GM04503 (cell line): ENCODE measurements around the gene PFKL.
"Not testable (repeated sequence)": the region's sequence is repeated elsewhere in the genome, so short reads cannot be mapped to it uniquely, and the experiment has no call there.

ENCODE experiments used
- DNase-seq: peaks from one replicate; pipeline ENCODE4 v3.0.0-alpha.2; 2012; ENCODE audit warnings: low read depth

Gene PFKL

DNA sequence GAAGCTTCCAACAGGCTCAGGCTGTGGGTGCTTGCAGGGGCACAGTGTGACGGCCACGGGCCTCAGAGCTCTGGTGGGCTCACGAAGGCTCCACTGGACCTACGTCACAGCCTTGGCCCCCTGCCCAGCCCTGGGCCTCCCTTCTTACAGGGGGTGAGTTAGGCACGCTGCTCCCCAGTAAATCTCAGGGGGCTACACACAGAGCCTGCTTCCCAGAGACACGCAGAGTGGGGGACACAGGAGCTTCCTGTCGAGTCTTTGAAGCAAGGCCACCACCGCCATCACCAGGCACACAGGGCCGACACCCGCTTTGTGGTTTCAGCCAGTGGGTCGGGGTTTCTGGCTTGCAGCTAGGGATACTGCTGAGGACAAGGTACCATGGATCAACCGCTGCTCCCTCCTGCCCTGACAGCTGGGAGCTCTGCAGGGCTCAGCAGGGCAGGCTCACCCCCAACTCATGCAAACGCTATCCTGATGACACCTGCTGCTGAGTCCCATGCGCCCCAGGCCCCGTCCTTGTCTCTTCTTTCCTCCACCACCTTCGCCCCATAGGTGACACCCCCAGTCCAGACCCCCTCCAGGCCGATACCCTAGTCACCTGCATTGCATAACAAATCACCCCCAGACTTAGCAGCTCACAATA, 44.8 kb downstream of the PFKL start:
- DNase-seq: no peak

DNA sequence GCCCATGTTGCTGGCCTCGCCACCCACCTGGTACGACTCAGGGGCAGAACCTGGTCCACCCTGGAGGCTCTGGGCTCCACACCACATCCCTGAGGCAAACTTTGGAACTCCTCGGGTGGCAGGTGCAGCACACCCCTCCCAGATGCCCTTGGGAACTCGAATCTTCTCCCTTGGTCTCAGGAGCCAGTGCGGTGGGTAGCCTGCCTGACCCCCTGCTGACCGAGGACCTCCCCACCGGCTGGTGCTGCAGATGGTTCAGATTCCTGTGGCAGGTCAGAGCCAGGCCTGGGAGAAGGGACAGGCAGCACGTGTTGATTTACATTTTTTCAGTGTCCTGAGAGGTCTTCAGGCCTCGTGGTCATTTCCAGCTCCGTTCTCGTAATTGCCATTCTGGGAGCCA, 45.6 kb downstream of the PFKL start:
- no peak for DNase-seq

DNA sequence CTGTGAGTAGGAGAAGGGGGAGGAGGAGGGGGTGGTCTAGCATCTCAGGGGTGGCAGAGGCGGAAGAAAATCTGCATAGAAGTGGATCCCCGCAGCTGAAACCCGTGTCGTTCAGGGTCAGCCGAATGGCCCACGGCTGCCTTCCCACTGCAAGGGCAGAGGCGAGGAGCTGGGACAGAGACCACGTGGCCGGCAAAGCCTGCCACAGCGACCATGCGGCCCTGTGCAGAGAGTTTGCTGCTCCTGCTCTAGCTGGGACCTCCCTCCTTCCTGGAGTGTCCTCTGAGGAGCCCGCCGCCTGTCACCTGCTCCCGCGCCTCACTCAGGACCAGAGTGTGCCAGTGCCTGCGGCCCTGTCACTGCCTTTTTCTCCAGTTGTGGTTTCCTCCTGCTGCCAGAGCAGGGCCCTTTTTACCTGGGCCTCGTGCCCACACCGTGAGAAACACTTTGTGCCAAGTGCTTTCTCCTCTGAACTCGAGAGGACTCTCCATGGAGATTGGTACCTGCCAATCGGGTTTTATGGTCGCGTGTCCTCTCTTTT, 48.1 kb downstream of the PFKL start:
- no peak for DNase-seq

DNA sequence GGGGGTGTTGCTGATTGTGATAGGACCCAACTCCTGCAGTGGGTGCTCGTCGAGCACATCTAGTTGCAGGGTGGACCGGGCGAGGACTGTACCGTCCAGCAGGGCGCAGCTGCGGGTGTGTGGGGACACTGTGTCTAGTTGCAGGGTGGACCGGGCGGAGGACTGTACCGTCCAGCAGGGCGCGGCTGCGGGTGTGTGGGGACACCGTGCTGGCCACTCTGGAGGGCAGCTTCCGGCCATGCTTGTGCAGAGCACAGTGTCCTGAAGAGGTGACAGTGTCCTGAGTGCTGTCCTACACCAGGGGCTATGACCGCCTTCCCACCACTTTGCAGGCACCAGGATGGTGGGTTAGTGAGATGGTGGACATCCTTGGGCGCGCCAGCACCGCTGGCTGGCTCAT, 49.0 kb downstream of the PFKL start:
- DNase-seq: no peak

GRCh38 chr21:44349416-44349846, 49.6 kb downstream of the PFKL start:
- no peak for DNase-seq

- no peak for DNase-seq
Measured at GRCh38 chr21:44349847-44350772, 50.3 kb downstream of the PFKL start.

- DNase-seq: no peak
Measured at GRCh38 chr21:44350773-44351481, 51.1 kb downstream of the PFKL start.

- DNase-seq: no peak
Measured at GRCh38 chr21:44351535-44352252, 51.8 kb downstream of the PFKL start.

- no peak for DNase-seq
Measured at GRCh38 chr21:44352253-44352860, 52.5 kb downstream of the PFKL start.

- no peak for DNase-seq
Measured at GRCh38 chr21:44353191-44353970, 53.5 kb downstream of the PFKL start, which contains the start of gene TRPM2. TRPM2 (plus strand) TSS chr21:44353621; CDS start chr21:44353701, 80 bp downstream.

DNA sequence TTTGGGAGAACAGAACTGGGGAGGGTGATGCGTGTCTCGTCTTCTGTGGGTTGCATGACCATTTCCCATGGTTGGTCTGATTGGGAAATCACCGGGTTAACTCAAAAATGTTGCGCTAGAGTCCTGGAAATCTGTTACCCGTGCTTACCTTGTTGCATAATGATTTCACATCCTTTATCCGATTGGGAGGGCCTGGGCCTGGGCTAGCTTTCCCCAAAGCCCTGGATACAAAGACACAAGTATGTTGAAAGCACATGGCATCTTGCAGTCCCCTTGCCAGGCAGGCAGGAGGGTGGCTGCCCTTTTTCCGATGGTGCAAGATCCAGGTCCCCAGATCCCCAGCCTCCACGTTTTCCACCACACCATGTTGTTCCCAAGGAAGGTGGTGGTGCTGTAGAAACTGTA, 54.1 kb downstream of the PFKL start:
- no peak for DNase-seq

DNA sequence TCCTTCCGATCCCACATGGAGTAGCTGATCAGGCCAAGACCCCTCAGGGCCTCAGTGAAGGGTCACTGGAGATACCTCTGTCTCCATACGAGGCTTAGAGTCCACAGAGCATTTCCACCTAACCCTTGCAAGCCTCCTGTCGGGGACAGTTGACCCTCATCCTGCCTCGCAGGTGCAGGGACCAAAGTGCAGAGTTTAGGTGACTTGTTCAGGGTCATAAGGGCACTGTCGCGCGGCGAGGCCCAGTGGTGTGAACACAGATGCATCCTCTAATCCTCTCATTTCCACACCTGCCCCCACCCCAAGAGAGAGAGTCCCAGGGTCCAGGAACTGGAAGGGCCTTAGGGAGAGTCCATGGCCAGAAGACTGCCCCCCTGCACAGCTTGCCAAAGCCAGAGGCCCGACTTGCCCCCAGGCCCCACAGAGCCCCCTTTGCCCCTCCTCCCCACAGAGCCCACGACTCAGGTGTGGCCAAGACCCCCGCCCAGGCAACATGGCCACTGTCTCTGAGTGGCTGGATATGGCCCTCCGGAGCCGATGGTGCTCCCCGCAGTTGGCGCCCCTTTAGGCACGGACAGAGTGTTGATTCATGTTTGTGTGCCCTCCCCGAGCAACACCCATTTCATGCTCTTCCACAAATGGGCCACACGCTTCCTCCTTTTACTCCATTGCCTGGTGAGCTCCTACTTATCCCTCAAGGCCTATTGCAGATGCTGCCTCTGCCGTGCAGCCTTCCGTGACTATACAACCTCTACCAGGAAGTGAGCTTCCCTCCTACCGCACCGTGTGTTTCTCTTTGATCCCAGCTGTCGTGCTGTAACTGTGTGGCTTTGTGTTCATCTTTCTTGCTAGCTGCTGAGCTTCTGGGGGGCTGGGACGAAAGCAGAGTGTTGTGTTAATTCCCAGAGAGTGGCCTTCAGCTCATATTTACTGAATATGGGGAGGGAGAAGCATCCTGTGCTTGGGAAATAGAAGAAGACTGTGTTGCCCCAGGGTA, 55.2 kb downstream of the PFKL start:
- no peak for DNase-seq

DNA sequence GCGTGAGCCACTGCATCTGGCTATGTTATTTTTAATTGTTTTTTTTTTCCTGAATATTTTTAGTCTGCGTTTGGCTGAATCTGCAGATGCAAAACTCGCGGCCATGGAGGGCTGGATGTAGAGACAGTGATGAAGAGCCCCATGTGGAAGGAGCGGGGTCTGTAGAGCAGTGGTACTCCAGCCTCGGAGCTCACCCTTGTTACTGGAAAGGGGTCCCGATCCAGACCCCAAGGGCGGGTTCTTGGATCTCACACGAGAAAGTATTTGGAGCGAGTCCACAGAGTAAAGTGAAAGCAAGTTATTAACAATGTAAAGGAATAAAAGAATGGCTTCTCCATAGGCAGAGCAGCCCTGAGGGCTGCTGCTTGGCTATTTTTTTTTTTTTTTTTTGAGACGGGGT, 56.3 kb downstream of the PFKL start:
- no peak for DNase-seq

GRCh38 chr21:44356636-44357035, 56.8 kb downstream of the PFKL start:
- DNase-seq: no peak

GRCh38 chr21:44357064-44357837, 57.4 kb downstream of the PFKL start:
- no peak for DNase-seq

DNA sequence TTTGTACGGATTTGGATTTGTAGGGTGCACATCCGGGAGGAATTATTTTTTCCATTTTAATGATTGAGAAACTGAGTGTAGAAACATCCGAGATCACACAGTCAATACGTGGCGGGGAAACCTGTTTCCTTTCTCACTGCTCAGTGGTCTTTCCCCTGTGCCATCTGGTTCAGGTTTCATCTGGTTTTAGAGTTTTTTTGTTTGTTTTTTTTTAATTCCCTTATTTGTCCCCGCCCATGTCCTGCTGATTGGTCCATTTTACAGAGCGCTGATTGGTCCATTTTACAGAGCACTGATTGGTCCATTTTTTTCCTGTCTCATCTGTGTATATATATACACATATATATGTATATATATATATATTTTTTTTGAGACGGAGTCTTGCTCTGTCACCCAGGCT, 59.5 kb downstream of the PFKL start:
- no peak for DNase-seq

DNA sequence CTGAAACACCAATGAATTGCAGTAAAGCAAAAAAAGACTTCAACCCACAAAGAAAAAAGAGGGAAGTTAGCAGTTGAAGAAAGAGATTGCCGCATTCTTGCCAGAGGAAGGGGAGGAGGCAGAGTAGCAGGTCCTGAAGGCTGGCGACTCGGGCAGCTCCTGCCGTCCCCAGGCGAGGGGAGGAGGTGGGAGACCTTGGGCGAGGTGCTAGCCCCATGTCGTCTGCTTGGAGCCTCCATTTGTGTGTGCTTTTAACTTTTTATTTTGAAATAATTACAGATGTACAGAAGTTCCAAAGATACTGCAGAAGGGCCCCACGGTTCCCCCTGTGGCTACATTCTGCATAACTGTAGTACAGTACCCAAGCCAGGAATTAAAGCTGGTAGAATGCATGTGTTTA, 60.3 kb downstream of the PFKL start:
- no peak for DNase-seq

- DNase-seq: not testable (repeated sequence)
Measured at GRCh38 chr21:44361903-44362302, 62.0 kb downstream of the PFKL start.
